GM23338 (cell line): ENCODE measurements around the gene DLG2. TPM values are rescaled to one million over a fixed set of nuclear protein-coding genes. Genes with fewer than 3 reads are reported as not detected.

ENCODE experiments used
- ATAC-seq: fragments of 200-7000 bp; cut with Tn5 transposase; 3 replicates; pipeline ENCODE4 v1.9.1; 2020
- DNase-seq: peaks from one replicate; pipeline ENCODE4 v3.0.0-alpha.2; 2015; ENCODE audit warnings: low spot score
- H2AFZ ChIP-seq: fragments of 200-600 bp; sonication (generic); 2 replicates; pipeline ENCODE4 v1.8.0; 2016; ENCODE audit warnings: antibody characterized with exemption, mild to moderate bottlenecking, moderate library complexity
- H3F3A ChIP-seq: fragments of 200-600 bp; sonication (generic); replicated peaks from 2 replicates; pipeline ENCODE4 v1.8.0; 2017; ENCODE audit warnings: antibody characterized with exemption, mixed run types, low read depth
- H3K27ac ChIP-seq: fragments of 200-600 bp; sonication (generic); 2 replicates; pipeline ENCODE4 v1.6.1; 2016; ENCODE audit warnings: low read depth
- H3K27me3 ChIP-seq: fragments of 200-600 bp; sonication (generic); 2 replicates; pipeline ENCODE4 v1.8.0; 2016; ENCODE audit warnings: mild to moderate bottlenecking, mixed run types, moderate library complexity; ENCODE audit not compliant: insufficient read depth
- H3K36me3 ChIP-seq: fragments of 200-600 bp; sonication (generic); 2 replicates; pipeline ENCODE4 v1.8.0; 2016; ENCODE audit warnings: mild to moderate bottlenecking; ENCODE audit not compliant: insufficient read depth
- H3K4me1 ChIP-seq: fragments of 200-600 bp; sonication (generic); 2 replicates; pipeline ENCODE4 v1.8.0; 2016; ENCODE audit warnings: mild to moderate bottlenecking, moderate library complexity; ENCODE audit not compliant: insufficient read depth
- H3K4me2 ChIP-seq: fragments of 200-600 bp; sonication (generic); 2 replicates; pipeline ENCODE4 v1.7.1; 2017; ENCODE audit warnings: mixed run types
- H3K4me3 ChIP-seq: fragments of 200-600 bp; sonication (generic); 2 replicates; pipeline ENCODE4 v1.6.1; 2016; ENCODE audit warnings: mixed run types
- H3K79me2 ChIP-seq: fragments of 200-600 bp; sonication (generic); replicated peaks from 2 replicates; pipeline ENCODE4 v1.8.0; 2017; ENCODE audit warnings: mild to moderate bottlenecking; ENCODE audit not compliant: insufficient read depth
- H3K9me2 ChIP-seq: fragments of 200-600 bp; sonication (generic); 2 replicates; pipeline ENCODE4 v1.8.0; 2017; ENCODE audit not compliant: insufficient read depth
- H4K20me1 ChIP-seq: fragments of 200-600 bp; sonication (generic); replicated peaks from 2 replicates; pipeline ENCODE4 v1.8.0; 2017; ENCODE audit warnings: mild to moderate bottlenecking; ENCODE audit not compliant: insufficient read depth
- H3K27ac Mint-ChIP-seq: 2 replicates; pipeline ENCODE4 v1.8.0; 2020; ENCODE audit warnings: inconsistent platforms, mild to moderate bottlenecking, moderate library complexity, mixed read lengths
- H3K27me3 Mint-ChIP-seq: 3 replicates; pipeline ENCODE4 v1.8.0; 2022; ENCODE audit warnings: low read depth, mild to moderate bottlenecking, moderate library complexity, mixed read lengths, inconsistent platforms; ENCODE audit not compliant: insufficient read depth, poor library complexity
- H3K36me3 Mint-ChIP-seq: 3 replicates; pipeline ENCODE4 v1.8.0; 2021; ENCODE audit warnings: low read depth, mild to moderate bottlenecking, inconsistent platforms, moderate library complexity, mixed read lengths
- H3K4me1 Mint-ChIP-seq: 3 replicates; pipeline ENCODE4 v1.8.0; 2020; ENCODE audit warnings: mild to moderate bottlenecking, inconsistent platforms, mixed read lengths
- H3K4me3 Mint-ChIP-seq: 3 replicates; pipeline ENCODE4 v1.8.0; 2021; ENCODE audit warnings: moderate library complexity, mild to moderate bottlenecking, inconsistent platforms, mixed read lengths
- H3K9me3 Mint-ChIP-seq: 3 replicates; pipeline ENCODE4 v1.8.0; 2020; ENCODE audit warnings: moderate library complexity, mild to moderate bottlenecking, inconsistent platforms, mixed read lengths
- CREB1 ChIP-seq: fragments of 250-450 bp; sonication (Bioruptor Pico); IDR thresholded peaks from 2 replicates; pipeline ENCODE4 v1.5.0; 2020; ENCODE audit warnings: low read depth, mild to moderate bottlenecking, moderate library complexity
- CTCF ChIP-seq, 2 experiments: fragments of 200-600 bp in 1 of 2; sonication (generic) in 1 of 2; conservative IDR thresholded peaks; 2 replicates each; pipeline versions ENCODE4 v1.5.1 to v1.6.1; 2016 to 2017; ENCODE audit warnings: antibody characterized with exemption in 2 of 2, low read depth in 2 of 2, mild to moderate bottlenecking in 2 of 2, moderate library complexity in 1 of 2
- ETS1 ChIP-seq: IDR thresholded peaks from 2 replicates; pipeline ENCODE4 v1.6.1; 2016; ENCODE audit warnings: antibody characterized with exemption
- EZH2 ChIP-seq: fragments of 200-600 bp; sonication (generic); IDR thresholded peaks from one replicate; pipeline ENCODE4 v1.8.0; 2017; ENCODE audit warnings: antibody characterized with exemption, mild to moderate bottlenecking, low read depth; ENCODE audit not compliant: unreplicated experiment
- EZH2phosphoT487 ChIP-seq: fragments of 200-600 bp; sonication (generic); IDR thresholded peaks from one replicate; pipeline ENCODE4 v1.8.1; 2018; ENCODE audit warnings: antibody characterized with exemption; ENCODE audit not compliant: unreplicated experiment
- JUNB ChIP-seq: IDR thresholded peaks from one replicate; pipeline ENCODE4 v1.6.1; 2016; ENCODE audit warnings: antibody characterized with exemption; ENCODE audit not compliant: unreplicated experiment
- NANOG ChIP-seq: IDR thresholded peaks from 2 replicates; pipeline ENCODE4 v1.6.1; 2016; ENCODE audit warnings: antibody characterized with exemption, borderline replicate concordance
- POLR2AphosphoS5 ChIP-seq: IDR thresholded peaks from 2 replicates; pipeline ENCODE4 v1.6.1; 2016; ENCODE audit warnings: antibody characterized with exemption, low read depth
- REST ChIP-seq: IDR thresholded peaks from one replicate; pipeline ENCODE4 v1.6.1; 2018; ENCODE audit warnings: antibody characterized with exemption; ENCODE audit not compliant: unreplicated experiment
- STAT1 ChIP-seq: IDR thresholded peaks from one replicate; pipeline ENCODE4 v1.6.1; 2016; ENCODE audit warnings: antibody characterized with exemption; ENCODE audit not compliant: unreplicated experiment
- ZNF114 ChIP-seq: fragments of 250-450 bp; sonication (Bioruptor Pico); IDR thresholded peaks from 2 replicates; pipeline ENCODE4 v1.5.0; 2020; ENCODE audit warnings: mild to moderate bottlenecking, moderate library complexity
- ZNF331 ChIP-seq: fragments of 250-450 bp; sonication (Bioruptor Pico); IDR thresholded peaks from 2 replicates; pipeline ENCODE4 v1.5.0; 2020; ENCODE audit warnings: low read depth, mild to moderate bottlenecking, moderate library complexity
- ZNF462 ChIP-seq: fragments of 250-450 bp; sonication (Bioruptor Pico); IDR thresholded peaks from 2 replicates; pipeline ENCODE4 v1.5.0; 2020; ENCODE audit warnings: mild to moderate bottlenecking, moderate library complexity
- polyA plus RNA-seq: library from polyadenylated mRNA; unstranded; fragments of >200 nt; fragmentation: Nextera tagmentation; extraction: Ambion mirVana; gene quantifications from 2 replicates; pipeline ENCODE4 v1.2.1, GENCODE V29; 2016
- total RNA-seq: library from RNA; depleted of rRNA; stranded (reverse); fragments of >200 nt; shearing (Covaris generic); gene quantifications from 2 replicates; pipeline ENCODE4 v1.2.3, GENCODE V29; 2014

Gene DLG2
- total and polyA plus RNA-seq, 2 experiments from 2014 or later, result 19.8 to 21.5 TPM

- Mint-ChIP-seq H3K36me3 (no peaks in the 10 kb centered on the region), H3K4me1 (peaks cover 9% of the 10 kb centered on the region; the same call in 2 of the 3 replicates), H3K27me3 (no peaks in the 10 kb centered on the region), H3K9me3 (no peaks in the 10 kb centered on the region), H3K27ac (no peak overlapping the region), H3K4me3 (no peak overlapping the region)
- ATAC-seq, result no peak
- Histone ChIP-seq H3K4me1 (peaks cover 6% of the 10 kb centered on the region; the same call in 1 of the 2 replicates), H3K27ac (no peak overlapping the region), H3F3A (no peaks in the 10 kb centered on the region), H2AFZ (peak overlapping the region; percentile 56; the same call in 1 of the 2 replicates), H4K20me1 (no peaks in the 10 kb centered on the region), H3K27me3 (no peaks in the 10 kb centered on the region), H3K79me2 (no peaks in the 10 kb centered on the region), H3K36me3 (no peaks in the 10 kb centered on the region), H3K9me2 (no peaks in the 10 kb centered on the region), H3K4me3 (no peak overlapping the region), H3K4me2 (0 out of 2 replicates have a peak overlapping the region, but pooled peaks have one; percentile 15)
- DNase-seq, result peak; percentile 8
- no peak for TF ChIP-seq ETS1
- no peak for TF ChIP-seq ZNF114 (CRISPR knock-in tag)
- no peak for TF ChIP-seq ZNF331 (CRISPR knock-in tag)
- TF ChIP-seq REST, result no peak
- no peak for TF ChIP-seq CREB1 (CRISPR knock-in tag)
- no peak for TF ChIP-seq ZNF462 (CRISPR knock-in tag)
- TF ChIP-seq POLR2AphosphoS5, result no peak
- TF ChIP-seq NANOG, result no peak
- no peak for TF ChIP-seq EZH2phosphoT487
- TF ChIP-seq EZH2, result no peak
- TF ChIP-seq STAT1, result no peak
- no peak for TF ChIP-seq JUNB
- no peak for TF ChIP-seq CTCF (conservative IDR thresholded peaks at IDR 0.05; ENCODE audit: low read depth in 2 of 2)
These were observed 1524.0 kb downstream of the DLG2 start for GRCh38 chr11:84103096-84103495.
